ENCODE data around the gene GSTM1. TPM values are rescaled to one million over a fixed set of nuclear protein-coding genes. Genes with fewer than 3 reads are reported as not detected.
"Not testable (repeated sequence)": the region's sequence is repeated elsewhere in the genome, so short reads cannot be mapped to it uniquely, and the experiment has no call there.

The GSTM1 gene
- total RNA-seq, 4 donors from 2014 or later, result 18.1 TPM; not detected in 3

DNA sequence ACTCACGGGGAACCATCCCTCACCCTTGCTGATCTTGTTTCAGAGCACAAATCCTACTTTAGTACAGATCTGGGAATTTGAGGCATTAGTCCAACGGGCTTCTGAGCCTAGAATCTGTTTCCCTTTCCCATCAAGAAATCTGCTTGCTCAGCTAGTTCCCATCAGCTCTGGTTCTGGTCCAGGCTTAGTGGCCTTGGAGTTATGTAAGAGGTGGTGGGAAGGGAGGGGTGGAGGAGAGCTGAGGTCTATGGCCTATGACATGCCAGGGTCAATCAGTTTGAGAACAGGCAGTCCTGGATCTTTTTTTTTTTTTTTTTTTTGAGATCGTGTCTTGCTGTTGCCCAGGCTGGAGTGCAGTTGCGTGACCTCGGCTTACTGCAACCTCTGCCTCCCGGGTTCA, 4.1 kb downstream of the GSTM1 start:
- no peak overlapping the region for H3K4me3 ChIP-seq
- H3K36me3 ChIP-seq, result no peaks in the 10 kb centered on the region
- WGBS, 2 donors (ENCODE audit: low coverage in 1 of 2), result 78% methylated on average over 5 of the region's 6 CpGs; no CpG with 5 or more reads in 1 of the 2 donors
- H3K27me3 ChIP-seq, result no peaks in the 10 kb centered on the region
- no peak for DNase-seq
- H3K27ac ChIP-seq, result peak overlapping the region in 1 of 4 donors; percentile 34
- no peak for TF ChIP-seq POLR2A (IDR thresholded peaks at IDR 0.05)
- TF ChIP-seq EP300 (IDR thresholded peaks at IDR 0.05; ENCODE audit: low read depth), result no peak
- no peak for TF ChIP-seq POLR2AphosphoS5 (IDR thresholded peaks at IDR 0.05)
- TF ChIP-seq, protein P1, sequence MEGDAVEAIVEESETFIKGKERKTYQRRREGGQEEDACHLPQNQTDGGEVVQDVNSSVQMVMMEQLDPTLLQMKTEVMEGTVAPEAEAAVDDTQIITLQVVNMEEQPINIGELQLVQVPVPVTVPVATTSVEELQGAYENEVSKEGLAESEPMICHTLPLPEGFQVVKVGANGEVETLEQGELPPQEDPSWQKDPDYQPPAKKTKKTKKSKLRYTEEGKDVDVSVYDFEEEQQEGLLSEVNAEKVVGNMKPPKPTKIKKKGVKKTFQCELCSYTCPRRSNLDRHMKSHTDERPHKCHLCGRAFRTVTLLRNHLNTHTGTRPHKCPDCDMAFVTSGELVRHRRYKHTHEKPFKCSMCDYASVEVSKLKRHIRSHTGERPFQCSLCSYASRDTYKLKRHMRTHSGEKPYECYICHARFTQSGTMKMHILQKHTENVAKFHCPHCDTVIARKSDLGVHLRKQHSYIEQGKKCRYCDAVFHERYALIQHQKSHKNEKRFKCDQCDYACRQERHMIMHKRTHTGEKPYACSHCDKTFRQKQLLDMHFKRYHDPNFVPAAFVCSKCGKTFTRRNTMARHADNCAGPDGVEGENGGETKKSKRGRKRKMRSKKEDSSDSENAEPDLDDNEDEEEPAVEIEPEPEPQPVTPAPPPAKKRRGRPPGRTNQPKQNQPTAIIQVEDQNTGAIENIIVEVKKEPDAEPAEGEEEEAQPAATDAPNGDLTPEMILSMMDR (IDR thresholded peaks at IDR 0.05), result no peak
- in situ Hi-C loops (cut with MboI; ENCODE audit: low pct_ligation_motif_present in 1 of 4, low pct_unique_long_range_greater_than_20kb in 1 of 4, low sequenced_read_pairs in 3 of 4) (no loop called here), intact Hi-C loops (cut with DNase I; ENCODE audit: low total_unique reads) (no loop called here)
- H3K9me3 ChIP-seq, result no peaks in the 10 kb centered on the region
- H3K4me1 ChIP-seq, result no peaks in the 10 kb centered on the region

DNA sequence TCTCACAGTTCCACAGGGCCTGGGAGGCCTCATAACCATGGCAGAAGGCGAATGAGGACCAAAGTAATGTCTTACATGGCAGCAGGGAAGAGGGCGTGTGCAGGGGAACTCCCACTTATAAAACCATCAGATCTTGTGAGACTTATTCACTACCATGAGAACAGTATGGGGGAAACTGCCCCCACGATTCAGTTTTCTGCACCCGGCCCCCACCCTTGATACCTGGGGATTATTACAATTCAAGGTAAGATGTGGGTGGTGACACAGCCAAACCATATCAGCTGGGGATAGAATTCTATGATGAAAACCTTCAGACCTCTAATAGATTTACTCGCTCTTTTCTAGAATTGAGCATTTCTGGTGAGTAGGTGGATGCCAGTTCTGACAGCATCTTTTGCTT, 6.8 kb downstream of the GSTM1 start:
- H3K4me1 ChIP-seq; H3K36me3 ChIP-seq; intact Hi-C loops (cut with DNase I; ENCODE audit: low total_unique reads); H3K27ac ChIP-seq; H3K27me3 ChIP-seq; H3K4me3 ChIP-seq; H3K9me3 ChIP-seq; DNase-seq; in situ Hi-C loops (cut with MboI; ENCODE audit: low pct_ligation_motif_present in 1 of 4, low pct_unique_long_range_greater_than_20kb in 1 of 4, low sequenced_read_pairs in 3 of 4): not testable (repeated sequence)
- WGBS, 2 donors (ENCODE audit: low coverage in 1 of 2), result 81% methylated on average over 5 of the region's 5 CpGs; no CpG with 5 or more reads in 1 of the 2 donors

DNA sequence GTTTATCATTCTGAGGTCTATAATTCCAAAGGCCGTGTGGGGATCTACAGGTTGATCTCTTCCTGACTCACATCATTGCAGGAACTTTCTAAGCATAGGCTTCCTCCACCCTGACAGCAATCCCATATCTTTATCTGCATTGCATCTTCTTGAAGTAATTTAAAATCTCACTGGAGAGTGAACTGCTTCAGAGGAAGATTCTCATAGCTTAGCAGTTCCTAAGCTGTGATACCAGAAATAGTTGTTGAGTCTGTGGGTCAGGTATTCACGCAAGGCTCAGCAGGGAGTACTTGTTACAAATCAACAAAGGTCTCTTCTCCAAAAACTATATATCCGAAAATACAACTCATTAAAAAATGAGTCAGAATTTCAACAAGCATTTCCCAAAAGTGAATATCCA, 7.5 kb downstream of the GSTM1 start:
- intact Hi-C loops (cut with DNase I; ENCODE audit: low total_unique reads); DNase-seq; H3K27me3 ChIP-seq; H3K4me3 ChIP-seq; in situ Hi-C loops (cut with MboI; ENCODE audit: low pct_ligation_motif_present in 1 of 4, low pct_unique_long_range_greater_than_20kb in 1 of 4, low sequenced_read_pairs in 3 of 4); H3K9me3 ChIP-seq; H3K27ac ChIP-seq; H3K36me3 ChIP-seq; H3K4me1 ChIP-seq: not testable (repeated sequence)
- WGBS, 2 donors (ENCODE audit: low coverage in 1 of 2), result 86% methylated on average over 3 of the region's 3 CpGs; no CpG with 5 or more reads in 1 of the 2 donors

DNA sequence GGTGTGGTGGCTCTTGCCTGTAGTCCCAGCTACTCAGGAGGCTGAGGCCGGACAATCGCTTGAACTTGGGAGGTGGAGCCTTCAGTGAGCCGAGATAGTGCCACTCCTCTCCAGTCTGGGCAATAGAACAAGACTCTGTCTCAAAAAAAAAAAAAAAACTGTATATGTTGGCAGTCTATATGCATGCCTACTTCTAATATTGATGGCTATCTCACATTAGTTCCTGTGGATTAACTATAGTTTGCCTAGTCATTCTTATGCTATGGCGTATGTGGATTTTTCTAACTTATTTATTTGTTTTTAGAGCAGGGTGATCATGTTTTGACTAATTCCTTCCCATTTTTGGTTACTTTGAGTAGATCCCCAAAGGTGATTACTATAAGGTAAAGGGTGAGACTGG, 9.4 kb downstream of the GSTM1 start:
- intact Hi-C loops (cut with DNase I; ENCODE audit: low total_unique reads) (no loop called here), in situ Hi-C loops (cut with MboI; ENCODE audit: low pct_ligation_motif_present in 1 of 4, low pct_unique_long_range_greater_than_20kb in 1 of 4, low sequenced_read_pairs in 3 of 4) (no loop called here)
- no peaks in the 10 kb centered on the region for H3K27me3 ChIP-seq
- H3K36me3 ChIP-seq, result no peaks in the 10 kb centered on the region
- no peak for TF ChIP-seq POLR2A (IDR thresholded peaks at IDR 0.05)
- no peak for TF ChIP-seq POLR2AphosphoS5 (IDR thresholded peaks at IDR 0.05)
- TF ChIP-seq EP300 (IDR thresholded peaks at IDR 0.05; ENCODE audit: low read depth), result no peak
- TF ChIP-seq, protein P1 (IDR thresholded peaks at IDR 0.05), result no peak
- H3K9me3 ChIP-seq, result no peaks in the 10 kb centered on the region
- H3K4me1 ChIP-seq, result no peaks in the 10 kb centered on the region
- WGBS, 2 donors (ENCODE audit: low coverage in 1 of 2), result 88% methylated on average over 4 of the region's 4 CpGs; no CpG with 5 or more reads in 1 of the 2 donors
- no peak for DNase-seq
- no peak overlapping the region for H3K4me3 ChIP-seq
- no peak overlapping the region for H3K27ac ChIP-seq

DNA sequence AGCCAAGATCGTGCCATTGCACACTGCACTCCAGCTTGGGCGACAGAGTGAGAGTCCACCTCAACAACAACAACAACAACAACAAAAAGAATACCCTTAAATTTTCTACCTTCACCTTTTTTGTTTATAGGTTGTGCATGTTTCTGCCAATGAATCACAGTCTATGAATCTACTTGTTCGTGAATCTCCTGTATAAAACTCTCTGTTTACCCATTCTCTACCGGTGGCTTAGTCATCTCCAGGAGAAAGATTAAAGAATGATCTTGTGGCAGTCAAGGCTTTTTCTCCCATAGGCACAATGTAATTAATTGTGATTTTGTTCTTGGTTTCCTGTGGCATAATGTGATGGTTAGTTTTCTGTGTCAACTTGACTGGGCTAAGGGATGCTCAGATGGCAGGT, 10.2 kb downstream of the GSTM1 start:
- 86% methylated on average over 4 of the region's 4 CpGs; no CpG with 5 or more reads in 1 of the 2 donors for WGBS, 2 donors (ENCODE audit: low coverage in 1 of 2)
- in situ Hi-C loops (cut with MboI; ENCODE audit: low pct_ligation_motif_present in 1 of 4, low pct_unique_long_range_greater_than_20kb in 1 of 4, low sequenced_read_pairs in 3 of 4); DNase-seq; H3K4me3 ChIP-seq; H3K27me3 ChIP-seq; intact Hi-C loops (cut with DNase I; ENCODE audit: low total_unique reads); H3K4me1 ChIP-seq; H3K9me3 ChIP-seq; H3K27ac ChIP-seq; H3K36me3 ChIP-seq: not testable (repeated sequence)

DNA sequence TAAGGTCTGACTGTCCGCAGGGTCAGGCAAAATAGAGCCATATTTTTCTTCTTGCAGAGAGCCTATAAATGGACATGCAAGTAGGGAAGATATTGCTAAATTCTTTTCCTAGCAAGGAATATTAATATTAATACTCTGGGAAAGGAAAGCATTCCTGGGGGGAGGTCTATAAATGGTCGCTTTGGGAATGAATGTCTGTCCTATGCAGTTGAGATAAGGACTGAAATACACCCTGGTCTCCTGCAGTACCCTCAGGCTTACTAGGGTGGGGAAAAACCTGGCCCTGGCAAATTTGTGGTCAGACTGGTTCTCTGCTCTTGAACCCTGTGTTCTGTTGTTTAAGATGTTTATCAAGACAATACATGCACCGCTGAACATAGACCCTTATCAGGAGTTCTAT, 15.3 kb downstream of the GSTM1 start:
- H3K27me3 ChIP-seq; H3K9me3 ChIP-seq; in situ Hi-C loops (cut with MboI; ENCODE audit: low pct_ligation_motif_present in 1 of 4, low pct_unique_long_range_greater_than_20kb in 1 of 4, low sequenced_read_pairs in 3 of 4); intact Hi-C loops (cut with DNase I; ENCODE audit: low total_unique reads); DNase-seq; H3K27ac ChIP-seq; H3K36me3 ChIP-seq; H3K4me1 ChIP-seq; H3K4me3 ChIP-seq: not testable (repeated sequence)
- WGBS, 2 donors (ENCODE audit: low coverage in 1 of 2), result 87 to 93% methylated on average over 3 of the region's 3 CpGs
